ENCODE measurements around the gene ZNF669.
"Not testable (repeated sequence)": the region's sequence is repeated elsewhere in the genome, so short reads cannot be mapped to it uniquely, and the experiment has no call there.

GRCh38 chr1:247147120-247147519 is 43.0 kb upstream of the ZNF669 start:
- TF ChIP-seq, protein P1, sequence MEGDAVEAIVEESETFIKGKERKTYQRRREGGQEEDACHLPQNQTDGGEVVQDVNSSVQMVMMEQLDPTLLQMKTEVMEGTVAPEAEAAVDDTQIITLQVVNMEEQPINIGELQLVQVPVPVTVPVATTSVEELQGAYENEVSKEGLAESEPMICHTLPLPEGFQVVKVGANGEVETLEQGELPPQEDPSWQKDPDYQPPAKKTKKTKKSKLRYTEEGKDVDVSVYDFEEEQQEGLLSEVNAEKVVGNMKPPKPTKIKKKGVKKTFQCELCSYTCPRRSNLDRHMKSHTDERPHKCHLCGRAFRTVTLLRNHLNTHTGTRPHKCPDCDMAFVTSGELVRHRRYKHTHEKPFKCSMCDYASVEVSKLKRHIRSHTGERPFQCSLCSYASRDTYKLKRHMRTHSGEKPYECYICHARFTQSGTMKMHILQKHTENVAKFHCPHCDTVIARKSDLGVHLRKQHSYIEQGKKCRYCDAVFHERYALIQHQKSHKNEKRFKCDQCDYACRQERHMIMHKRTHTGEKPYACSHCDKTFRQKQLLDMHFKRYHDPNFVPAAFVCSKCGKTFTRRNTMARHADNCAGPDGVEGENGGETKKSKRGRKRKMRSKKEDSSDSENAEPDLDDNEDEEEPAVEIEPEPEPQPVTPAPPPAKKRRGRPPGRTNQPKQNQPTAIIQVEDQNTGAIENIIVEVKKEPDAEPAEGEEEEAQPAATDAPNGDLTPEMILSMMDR (IDR thresholded peaks at IDR 0.05) = not testable (repeated sequence)
- not testable (repeated sequence) for TF ChIP-seq POLR2A (IDR thresholded peaks at IDR 0.05)

All from testis (tissue), 2 donors.